ENCODE measurements around the gene RASSF8. TPM values are rescaled to one million over a fixed set of nuclear protein-coding genes. Genes with fewer than 3 reads are reported as not detected.

Gene RASSF8
- total RNA-seq, 1 donor from 2014 or later = 0.37 TPM

DNA sequence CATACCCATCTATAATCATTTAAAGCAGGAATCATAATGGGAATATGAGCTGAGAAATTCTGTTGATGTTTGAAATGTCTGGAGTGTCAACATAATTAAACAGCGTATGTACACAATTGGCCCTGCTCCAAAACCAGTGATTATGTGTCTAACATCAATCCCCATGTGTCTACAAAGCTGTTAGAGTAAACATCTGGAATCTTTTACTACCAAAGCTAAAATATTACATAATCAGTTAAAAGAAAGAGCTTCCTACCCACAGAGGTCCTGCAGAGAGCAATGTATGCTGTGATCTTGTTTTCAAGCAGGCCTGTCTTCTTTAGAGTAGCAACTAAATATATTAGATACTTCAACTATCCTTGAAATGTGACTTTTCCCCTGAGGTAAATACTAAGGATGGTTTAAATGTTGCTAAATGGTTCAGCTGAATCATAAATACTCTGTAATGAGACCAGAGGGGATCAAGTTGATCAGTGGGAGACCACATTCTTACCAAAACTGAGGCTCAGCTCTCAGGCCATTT is 74.3 kb downstream of the RASSF8 start:
- intact Hi-C loops (cut with micrococcal nuclease) = no loop called here

DNA sequence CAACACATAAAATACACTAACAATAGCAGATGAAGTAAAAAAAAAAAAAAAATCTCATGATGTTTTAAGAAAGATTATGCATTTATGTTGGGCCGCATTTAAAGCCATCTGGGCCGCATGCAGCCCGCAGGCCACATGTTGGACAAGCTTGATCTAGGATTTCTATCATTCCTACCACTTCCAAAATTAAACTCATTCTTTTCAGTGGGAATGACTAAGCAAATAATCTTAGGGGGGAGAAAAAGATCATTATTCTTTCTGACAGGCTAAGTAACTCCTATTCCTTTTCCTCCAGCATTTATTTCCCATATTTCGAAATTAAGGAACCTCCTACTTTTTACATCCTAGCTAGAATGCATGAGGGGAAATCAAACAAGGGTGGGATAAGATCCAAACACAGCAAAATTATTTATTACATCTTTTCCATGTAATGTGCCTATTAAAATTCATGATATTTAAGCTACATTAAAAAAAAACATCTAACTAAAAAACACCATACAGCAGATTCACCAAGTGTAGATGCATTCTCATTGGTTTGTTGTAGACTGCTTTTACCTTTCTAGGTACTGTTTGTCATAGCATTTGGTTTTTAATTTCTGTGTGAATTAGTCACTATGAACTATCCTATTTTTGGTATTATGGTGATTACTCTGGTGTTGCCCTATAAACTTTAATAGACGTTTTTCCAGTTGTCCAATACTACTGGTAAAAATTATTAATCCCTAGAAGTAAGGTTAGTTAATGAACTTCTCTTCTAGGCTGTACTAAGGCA is 76.1 kb downstream of the RASSF8 start:
- DNase-seq = no peak
- H3K36me3 Mint-ChIP-seq (ENCODE audit: low read depth) = no peaks in the 10 kb centered on the region
- no peak overlapping the region for H3K27ac Mint-ChIP-seq
- peaks cover 1% of the 10 kb centered on the region for H3K4me1 Mint-ChIP-seq
- H3K4me3 Mint-ChIP-seq = no peak overlapping the region
- H3K9me3 Mint-ChIP-seq = no peaks in the 10 kb centered on the region
- peaks cover 11% of the 10 kb centered on the region for H3K27me3 Mint-ChIP-seq
- intact Hi-C loops (cut with micrococcal nuclease) = no loop called here

More for the DNA sequence above, 74.3 kb downstream of the RASSF8 start:
- Mint-ChIP-seq H3K36me3 (ENCODE audit: low read depth) (no peaks in the 10 kb centered on the region), H3K27ac (no peak overlapping the region), H3K9me3 (no peaks in the 10 kb centered on the region), H3K27me3 (peaks cover 7% of the 10 kb centered on the region), H3K4me1 (peaks cover 1% of the 10 kb centered on the region), H3K4me3 (no peak overlapping the region)
- DNase-seq = no peak

DNA sequence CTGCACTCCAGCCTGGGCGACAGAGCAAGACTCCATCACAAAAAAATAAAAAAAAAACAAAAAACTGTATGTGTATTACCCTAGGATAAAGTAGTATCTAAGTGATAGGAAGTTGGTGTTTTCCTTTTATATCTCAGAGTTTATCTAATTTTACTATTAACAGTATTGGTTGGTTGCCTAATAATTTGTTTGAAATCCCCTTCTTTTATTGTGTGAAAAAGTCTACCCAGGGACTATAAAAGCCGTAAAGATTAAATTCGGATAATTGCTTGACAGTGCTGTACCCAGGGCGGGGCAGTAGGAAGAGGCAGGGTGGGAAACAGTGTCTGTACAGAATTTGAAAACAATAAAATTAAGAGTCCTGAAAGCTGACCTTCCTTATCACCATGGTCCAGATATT is 78.4 kb downstream of the RASSF8 start:
- intact Hi-C loops (cut with micrococcal nuclease) = no loop called here
- H3K27ac Mint-ChIP-seq = no peak overlapping the region
- no peaks in the 10 kb centered on the region for H3K9me3 Mint-ChIP-seq
- no peak for DNase-seq
- H3K27me3 Mint-ChIP-seq = peaks cover 11% of the 10 kb centered on the region
- H3K4me1 Mint-ChIP-seq = peaks cover 1% of the 10 kb centered on the region
- no peaks in the 10 kb centered on the region for H3K36me3 Mint-ChIP-seq (ENCODE audit: low read depth)
- no peak overlapping the region for H3K4me3 Mint-ChIP-seq

DNA sequence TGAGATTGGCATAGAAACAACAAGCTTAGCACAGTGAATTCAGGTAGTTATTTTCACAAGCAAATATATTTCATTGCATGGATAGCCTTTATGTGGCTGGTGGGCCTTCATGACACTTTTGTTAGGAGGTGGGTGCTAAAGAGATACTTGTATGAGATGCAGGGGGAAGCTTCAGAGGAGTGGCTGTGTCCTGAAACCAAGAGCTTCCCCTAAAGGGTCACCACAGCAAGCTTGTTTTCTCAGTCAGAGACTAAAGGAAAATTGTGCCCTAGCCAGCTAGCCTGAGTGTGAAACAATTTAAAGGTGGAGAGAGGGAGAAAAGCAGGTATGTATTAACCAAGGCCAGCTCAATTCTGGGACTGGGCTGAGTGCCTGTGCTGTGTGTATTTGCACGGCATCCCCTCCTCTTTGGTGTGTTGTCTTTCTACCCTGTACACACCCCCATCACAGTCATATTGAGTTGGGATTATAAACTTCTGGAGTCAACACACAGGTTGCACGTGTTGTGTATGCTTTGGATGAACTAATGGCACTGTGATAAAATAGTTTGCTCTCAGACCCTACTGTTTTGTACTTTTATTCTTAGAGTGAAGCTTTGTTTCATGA is 79.2 kb downstream of the RASSF8 start:
- intact Hi-C loops (cut with micrococcal nuclease) = no loop called here
- no peak overlapping the region for H3K4me3 Mint-ChIP-seq
- DNase-seq = no peak
- no peaks in the 10 kb centered on the region for H3K9me3 Mint-ChIP-seq
- H3K27me3 Mint-ChIP-seq = peaks cover 11% of the 10 kb centered on the region
- peaks cover 1% of the 10 kb centered on the region for H3K4me1 Mint-ChIP-seq
- H3K36me3 Mint-ChIP-seq (ENCODE audit: low read depth) = no peaks in the 10 kb centered on the region
- no peak overlapping the region for H3K27ac Mint-ChIP-seq

DNA sequence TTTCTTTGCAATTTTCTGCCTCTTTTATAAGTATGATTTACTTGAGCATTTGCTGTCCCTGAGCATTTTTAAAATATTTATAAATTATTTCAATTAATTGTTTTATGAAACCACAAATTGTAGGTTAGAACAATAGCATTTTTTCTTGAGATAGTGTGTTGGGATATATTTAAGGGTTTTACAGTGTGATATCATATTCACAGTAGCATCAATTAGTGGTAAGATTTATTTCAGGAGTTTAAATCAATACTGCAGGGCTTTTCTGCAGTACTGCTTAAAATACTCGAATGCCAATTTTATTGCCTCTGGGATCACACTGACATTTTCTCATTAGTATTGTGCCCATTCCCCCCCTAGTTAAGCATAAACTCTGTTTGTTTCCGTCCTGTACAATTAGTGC is 84.2 kb downstream of the RASSF8 start:
- Mint-ChIP-seq H3K4me1 (no peaks in the 10 kb centered on the region), H3K27ac (no peak overlapping the region), H3K36me3 (ENCODE audit: low read depth) (no peaks in the 10 kb centered on the region), H3K4me3 (no peak overlapping the region), H3K27me3 (peaks cover 18% of the 10 kb centered on the region), H3K9me3 (no peaks in the 10 kb centered on the region)
- DNase-seq = no peak
- intact Hi-C loops (cut with micrococcal nuclease) = no loop called here

DNA sequence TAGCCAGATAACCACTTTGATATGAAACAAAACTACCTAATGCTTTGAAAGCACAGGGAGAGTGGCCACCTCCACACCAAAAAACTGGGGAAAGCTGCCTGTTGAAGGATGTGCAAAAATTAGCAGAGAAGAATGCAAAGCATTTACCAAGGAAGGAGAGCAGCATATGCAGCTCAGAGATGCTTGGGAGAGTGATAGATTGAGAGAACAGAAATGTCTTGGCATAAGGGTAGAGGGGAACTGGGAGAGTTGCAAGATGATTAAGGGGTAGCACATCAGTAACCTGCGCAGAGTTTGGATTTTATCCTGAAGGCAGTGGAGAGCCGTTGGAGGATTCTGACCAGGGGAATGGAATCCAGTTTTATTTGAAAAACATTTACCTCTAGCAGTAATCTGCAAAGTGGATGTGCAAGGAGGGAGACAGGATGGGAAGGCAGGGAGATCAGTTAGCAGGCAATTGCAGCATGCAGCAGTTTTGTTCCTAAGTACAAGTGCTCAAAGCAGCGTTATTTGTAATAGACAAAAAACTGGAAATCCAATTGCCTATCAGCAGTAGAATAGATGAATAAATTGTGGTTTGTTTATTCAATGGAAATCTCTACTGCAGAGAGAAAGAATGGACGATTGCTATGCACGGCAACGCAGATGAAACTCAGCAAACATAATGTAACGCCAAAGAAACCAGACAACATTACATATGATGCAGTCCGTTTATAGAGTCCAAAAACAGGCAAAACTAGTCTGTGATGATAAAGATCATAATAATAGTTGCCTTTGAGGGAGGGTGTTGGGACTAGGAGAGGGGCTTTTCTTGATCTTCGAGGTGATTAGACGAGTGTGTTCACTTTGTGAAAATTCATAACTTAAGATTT is 84.9 kb downstream of the RASSF8 start:
- Mint-ChIP-seq H3K4me3 (no peak overlapping the region), H3K27ac (no peak overlapping the region), H3K9me3 (no peaks in the 10 kb centered on the region), H3K27me3 (peaks cover 16% of the 10 kb centered on the region), H3K36me3 (ENCODE audit: low read depth) (no peaks in the 10 kb centered on the region), H3K4me1 (no peaks in the 10 kb centered on the region)
- intact Hi-C loops (cut with micrococcal nuclease) = no loop called here
- DNase-seq = no peak

DNA sequence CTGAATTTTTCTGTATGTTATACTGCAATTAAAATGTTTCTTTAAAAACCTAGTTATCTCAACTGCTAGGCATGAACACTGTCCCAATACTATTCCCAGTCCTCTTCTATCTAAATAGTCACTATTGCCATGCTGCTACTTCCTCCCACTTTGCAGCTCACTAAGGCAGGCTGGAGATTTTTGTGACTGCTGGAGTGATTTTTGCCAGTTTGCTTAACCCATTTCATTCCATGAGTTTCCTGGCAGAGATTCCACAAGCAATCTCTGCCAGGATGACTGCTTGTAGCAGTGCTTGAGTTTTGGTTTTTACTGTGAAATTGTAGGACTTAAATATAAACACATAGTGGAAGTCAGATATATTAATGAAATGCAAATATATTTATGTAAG is 85.5 kb downstream of the RASSF8 start:
- Mint-ChIP-seq H3K36me3 (ENCODE audit: low read depth) (no peaks in the 10 kb centered on the region), H3K9me3 (no peaks in the 10 kb centered on the region), H3K27me3 (peaks cover 15% of the 10 kb centered on the region), H3K27ac (no peak overlapping the region), H3K4me1 (no peaks in the 10 kb centered on the region), H3K4me3 (no peak overlapping the region)
- no peak for DNase-seq
- intact Hi-C loops (cut with micrococcal nuclease) = no loop called here

DNA sequence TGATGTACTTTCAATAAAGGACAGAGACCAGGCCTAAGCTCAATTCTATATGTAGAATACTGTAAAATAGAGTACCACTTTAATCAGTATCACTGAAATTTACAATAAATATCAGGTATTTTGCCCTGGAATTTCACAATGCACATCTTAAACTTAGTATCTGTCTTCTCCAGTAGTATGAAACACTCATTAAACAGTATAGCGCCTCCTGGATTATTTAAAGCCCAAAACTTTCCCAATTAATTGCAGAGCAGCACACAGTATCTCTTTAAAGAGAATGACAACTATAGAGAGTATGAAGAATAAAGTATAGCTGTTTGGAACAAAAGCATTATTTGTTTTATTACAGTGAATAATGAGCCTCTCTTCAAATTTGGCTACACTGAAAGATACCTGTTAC is 86.1 kb downstream of the RASSF8 start:
- Mint-ChIP-seq H3K4me3 (no peak overlapping the region), H3K27me3 (peaks cover 12% of the 10 kb centered on the region), H3K27ac (no peak overlapping the region), H3K9me3 (no peaks in the 10 kb centered on the region), H3K4me1 (no peaks in the 10 kb centered on the region), H3K36me3 (ENCODE audit: low read depth) (no peaks in the 10 kb centered on the region)
- no peak for DNase-seq
- intact Hi-C loops (cut with micrococcal nuclease) = no loop called here

DNA sequence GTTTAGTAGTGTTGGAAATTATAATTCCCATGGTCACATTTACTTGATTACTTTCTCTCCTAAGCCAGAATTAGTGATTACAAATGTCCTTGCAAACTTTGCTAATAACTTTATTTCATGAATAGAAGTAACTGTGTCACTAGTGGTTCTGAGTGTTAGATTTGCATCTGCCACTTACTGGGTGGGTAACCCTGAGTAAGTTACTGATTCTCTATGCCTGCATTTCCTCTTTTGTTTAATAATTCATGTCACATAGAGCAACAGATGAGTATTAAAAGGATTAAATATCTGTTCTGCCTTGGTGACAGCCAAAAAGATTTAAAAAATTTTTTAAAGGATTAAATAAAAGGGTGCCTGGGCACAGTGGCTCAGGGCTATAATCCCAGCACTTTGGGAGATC is 87.7 kb downstream of the RASSF8 start:
- peaks cover 12% of the 10 kb centered on the region for H3K27me3 Mint-ChIP-seq
- no peaks in the 10 kb centered on the region for H3K4me1 Mint-ChIP-seq
- H3K4me3 Mint-ChIP-seq = no peak overlapping the region
- no peak for DNase-seq
- H3K9me3 Mint-ChIP-seq = no peaks in the 10 kb centered on the region
- H3K27ac Mint-ChIP-seq = no peak overlapping the region
- H3K36me3 Mint-ChIP-seq (ENCODE audit: low read depth) = no peaks in the 10 kb centered on the region
- intact Hi-C loops (cut with micrococcal nuclease) = no loop called here

DNA sequence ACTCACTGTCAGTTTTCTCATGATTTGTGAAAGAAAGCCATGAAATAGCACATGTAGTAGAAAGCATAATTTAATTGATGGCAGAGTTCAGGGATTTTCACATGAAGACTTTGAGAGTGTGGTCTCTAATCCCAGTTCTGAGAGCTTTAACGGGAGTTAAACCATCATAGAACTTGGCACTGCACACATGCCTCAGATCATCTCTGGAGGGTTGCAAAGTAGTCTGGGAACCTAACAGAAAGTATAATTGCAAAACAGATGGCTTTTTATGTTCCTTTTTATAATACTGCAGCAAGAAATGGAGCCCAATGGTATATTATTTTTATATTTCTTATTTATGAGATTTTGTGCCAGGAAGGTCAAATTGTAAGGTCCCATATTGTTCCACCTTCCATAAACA is 88.4 kb downstream of the RASSF8 start:
- intact Hi-C loops (cut with micrococcal nuclease) = no loop called here
- Mint-ChIP-seq H3K4me3 (no peak overlapping the region), H3K27me3 (peaks cover 12% of the 10 kb centered on the region), H3K27ac (no peak overlapping the region), H3K36me3 (ENCODE audit: low read depth) (no peaks in the 10 kb centered on the region), H3K4me1 (no peaks in the 10 kb centered on the region), H3K9me3 (no peaks in the 10 kb centered on the region)
- no peak for DNase-seq

DNA sequence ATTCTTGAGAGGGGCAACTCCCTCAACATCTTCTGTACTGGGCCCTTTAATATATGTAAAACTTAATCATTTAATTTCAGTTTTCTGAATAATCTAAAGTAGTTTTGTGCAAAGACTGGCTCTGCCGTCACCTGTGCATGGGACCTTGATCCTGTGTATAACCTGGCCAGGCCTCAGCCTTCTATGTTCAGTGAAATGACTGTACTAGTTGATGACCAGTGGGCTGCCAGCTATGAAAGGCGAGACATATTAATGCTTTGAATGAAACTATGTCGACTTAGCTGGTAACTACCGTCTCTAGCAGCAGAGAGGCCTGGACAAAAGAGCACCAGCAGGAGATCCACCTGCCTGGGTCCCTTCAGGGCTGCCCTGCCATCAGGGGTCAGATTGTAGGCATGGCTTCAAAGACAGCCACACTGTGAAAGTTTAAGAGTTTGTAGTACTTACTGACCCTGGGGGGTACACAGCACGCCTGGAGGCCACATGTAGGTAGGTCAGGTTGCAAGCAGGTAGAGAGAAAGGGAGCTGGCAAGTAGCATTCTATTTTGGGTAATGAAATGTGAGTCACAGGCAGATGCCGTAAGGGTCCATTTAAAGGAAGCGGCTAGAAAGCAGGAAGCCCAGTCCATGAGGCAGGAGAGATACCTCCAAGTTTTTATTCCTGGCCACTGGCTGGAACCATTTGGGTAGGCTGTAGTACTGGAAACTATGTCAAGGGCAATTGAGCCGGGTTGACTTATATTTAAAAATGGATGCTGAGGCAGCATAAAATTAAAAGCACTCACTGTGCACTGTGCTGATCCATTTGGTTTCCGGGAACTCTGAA is 89.1 kb downstream of the RASSF8 start:
- intact Hi-C loops (cut with micrococcal nuclease) = no loop called here
- Mint-ChIP-seq H3K9me3 (no peaks in the 10 kb centered on the region), H3K4me1 (no peaks in the 10 kb centered on the region), H3K36me3 (ENCODE audit: low read depth) (no peaks in the 10 kb centered on the region), H3K27ac (no peak overlapping the region), H3K27me3 (peaks cover 14% of the 10 kb centered on the region), H3K4me3 (no peak overlapping the region)
- no peak for DNase-seq

DNA sequence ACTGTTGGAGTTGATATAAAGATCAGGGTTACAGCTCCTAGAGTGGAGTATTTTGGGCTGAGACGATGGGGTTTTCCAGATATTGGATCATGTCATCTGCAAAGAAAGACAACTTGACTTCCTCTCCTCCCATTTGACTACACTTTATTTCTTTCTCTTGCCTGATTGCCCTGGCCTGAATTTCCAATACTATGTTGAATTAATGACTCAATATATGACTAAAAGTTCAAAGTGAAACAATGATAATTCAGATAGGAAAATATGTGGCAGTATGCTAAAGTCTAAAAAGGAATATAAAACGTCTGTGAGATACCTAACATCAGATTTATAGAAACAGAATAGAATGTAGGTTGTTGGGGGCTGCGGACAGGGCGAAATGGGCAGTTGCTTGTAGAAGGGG is 94.2 kb downstream of the RASSF8 start:
- DNase-seq = no peak
- H3K4me3 Mint-ChIP-seq = no peak overlapping the region
- no peaks in the 10 kb centered on the region for H3K9me3 Mint-ChIP-seq
- H3K36me3 Mint-ChIP-seq (ENCODE audit: low read depth) = no peaks in the 10 kb centered on the region
- H3K4me1 Mint-ChIP-seq = no peaks in the 10 kb centered on the region
- H3K27ac Mint-ChIP-seq = no peak overlapping the region
- intact Hi-C loops (cut with micrococcal nuclease) = no loop called here
- peaks cover 10% of the 10 kb centered on the region for H3K27me3 Mint-ChIP-seq

DNA sequence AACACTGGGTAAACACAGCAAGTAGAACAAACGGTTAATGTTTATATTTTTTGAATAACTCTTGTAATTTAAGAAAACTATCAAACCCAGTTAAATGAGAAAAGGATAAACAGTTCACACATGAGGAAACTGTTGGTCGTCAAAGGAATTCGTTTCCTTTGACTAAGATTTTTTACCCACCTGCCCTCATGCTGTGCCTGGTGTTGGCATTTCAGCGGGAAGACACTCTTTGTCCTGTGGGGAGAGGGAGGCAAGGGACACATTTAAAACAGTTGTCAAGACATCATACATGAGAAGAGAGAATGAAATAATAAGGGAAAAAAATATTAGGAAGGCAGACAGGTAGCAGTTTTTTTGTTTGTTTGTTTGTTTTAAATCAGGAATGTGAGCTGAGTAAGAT is 95.9 kb downstream of the RASSF8 start:
- H3K36me3 Mint-ChIP-seq (ENCODE audit: low read depth) = no peaks in the 10 kb centered on the region
- no peak overlapping the region for H3K4me3 Mint-ChIP-seq
- no peaks in the 10 kb centered on the region for H3K9me3 Mint-ChIP-seq
- no peak overlapping the region for H3K27ac Mint-ChIP-seq
- H3K27me3 Mint-ChIP-seq = peaks cover 12% of the 10 kb centered on the region
- intact Hi-C loops (cut with micrococcal nuclease) = no loop called here
- peaks cover 2% of the 10 kb centered on the region for H3K4me1 Mint-ChIP-seq
- no peak for DNase-seq

All from activated CD4-positive, alpha-beta T cell treated with anti-CD3 and anti-CD28 coated beads, Interleukin-2, amount 10 ng/mL, durations not matched to agents 24 days and 14 days (primary cell).